PFSK-1 (cell line): ENCODE data around the gene MEX3A.

Experiments
- FOXP2 ChIP-seq: optimal IDR thresholded peaks from 2 replicates; pipeline ENCODE3; 2011; ENCODE audit warnings: borderline replicate concordance, control low read depth, inconsistent platforms; ENCODE audit not compliant: insufficient read depth; ENCODE audit errors: extremely low read length, extremely low read depth
- POLR2AphosphoS5 ChIP-seq: IDR thresholded peaks from 2 replicates; pipeline ENCODE4 v1.6.1; 2012; ENCODE audit warnings: low read depth, mild to moderate bottlenecking, control low read depth, low read length, moderate library complexity
- REST ChIP-seq, 2 experiments: IDR thresholded peaks; 2 replicates each; pipeline versions ENCODE4 v1.6.1 to v1.8.0; 2011 to 2012; ENCODE audit warnings: low read depth in 2 of 2, low read length in 2 of 2, control low read depth in 1 of 2, inconsistent platforms in 1 of 2, mild to moderate bottlenecking in 1 of 2, moderate library complexity in 1 of 2; ENCODE audit not compliant: insufficient read depth in 1 of 2
- SIN3A ChIP-seq: IDR thresholded peaks from 2 replicates; pipeline ENCODE4 v1.6.1; 2012; ENCODE audit warnings: mild to moderate bottlenecking, low read length, moderate library complexity, borderline replicate concordance; ENCODE audit not compliant: insufficient read depth
- TAF1 ChIP-seq: IDR thresholded peaks from 2 replicates; pipeline ENCODE4 v1.6.1; 2012; ENCODE audit warnings: low read length, control low read depth, borderline replicate concordance; ENCODE audit not compliant: insufficient read depth

MEX3A gene

GRCh38 chr1:156126630-156127534, 44.6 kb upstream of the MEX3A start:
- TF ChIP-seq TAF1: no peak
- TF ChIP-seq REST (IDR thresholded peaks at IDR 0.05; ENCODE audit: insufficient read depth in 1 of 2, low read depth in 2 of 2, low read length in 2 of 2): no peak
- TF ChIP-seq POLR2AphosphoS5: no peak
- no peak for TF ChIP-seq FOXP2

- TF ChIP-seq POLR2AphosphoS5: no peak
- peak; percentile 15 for TF ChIP-seq FOXP2
- TF ChIP-seq TAF1: no peak
- peak in 1 of 2 experiments; percentile 46; a peak in 1 of 4 replicates for TF ChIP-seq REST (IDR thresholded peaks at IDR 0.05; ENCODE audit: insufficient read depth in 1 of 2, low read depth in 2 of 2, low read length in 2 of 2)
- TF ChIP-seq SIN3A: peak; percentile 65; the same call in 1 of the 2 replicates
These were observed 43.9 kb upstream of the MEX3A start for GRCh38 chr1:156126043-156126629.

- TF ChIP-seq POLR2AphosphoS5 (no peak), REST (IDR thresholded peaks at IDR 0.05; ENCODE audit: insufficient read depth in 1 of 2, low read depth in 2 of 2, low read length in 2 of 2) (no peak), TAF1 (no peak), FOXP2 (no peak)
These were observed 42.6 kb upstream of the MEX3A start for GRCh38 chr1:156124557-156125483.

GRCh38 chr1:156123356-156124196, 41.3 kb upstream of the MEX3A start:
- TF ChIP-seq REST (IDR thresholded peaks at IDR 0.05; ENCODE audit: insufficient read depth in 1 of 2, low read depth in 2 of 2, low read length in 2 of 2) (no peak), POLR2AphosphoS5 (peak; percentile 11; the same call in 1 of the 2 replicates), FOXP2 (no peak), TAF1 (peak; percentile 31; the same call in 1 of the 2 replicates), SIN3A (peak; percentile 92; the same call in 1 of the 2 replicates)
